Suppressor macrophage treated with lipopolysaccharide for 4 hours (primary cell): ENCODE data around the gene TP53TG3.
"Not testable (repeated sequence)": the region's sequence is repeated elsewhere in the genome, so short reads cannot be mapped to it uniquely, and the experiment has no call there.

ENCODE experiments used
- DNase-seq: peaks from one replicate; pipeline ENCODE4 v3.0.0-alpha.2; 2020

The TP53TG3 gene

GRCh38 chr16:32676065-32676464, at the start of gene TP53TG3:
Gene TP53TG3, minus strand, starts transcription at chr16:32676165. Its CDS starts 68 bp downstream, at chr16:32676097.
- not testable (repeated sequence) for DNase-seq

GRCh38 chr16:32650876-32651275, 25.1 kb downstream of the TP53TG3 start:
- not testable (repeated sequence) for DNase-seq

- DNase-seq = not testable (repeated sequence)
Observed at GRCh38 chr16:32647562-32647961, 28.4 kb downstream of the TP53TG3 start.

- DNase-seq = not testable (repeated sequence)
Observed at GRCh38 chr16:32646780-32647179, 29.2 kb downstream of the TP53TG3 start.

- not testable (repeated sequence) for DNase-seq
Observed at GRCh38 chr16:32646177-32646576, 29.8 kb downstream of the TP53TG3 start.

- not testable (repeated sequence) for DNase-seq
Observed at GRCh38 chr16:32645278-32645908, 30.6 kb downstream of the TP53TG3 start.

GRCh38 chr16:32644715-32645114, 31.2 kb downstream of the TP53TG3 start:
- DNase-seq = not testable (repeated sequence)

- DNase-seq = not testable (repeated sequence)
Observed at GRCh38 chr16:32637614-32638013, 38.4 kb downstream of the TP53TG3 start.

GRCh38 chr16:32632096-32632495, 43.9 kb downstream of the TP53TG3 start:
- not testable (repeated sequence) for DNase-seq
